PC-9 (cell line): ENCODE data around the gene CMTM5.

ENCODE experiments used
- EZH2 ChIP-seq: fragments of 200-600 bp; sonication (generic); IDR thresholded peaks from 2 replicates; pipeline ENCODE4 v1.8.0; 2017; ENCODE audit warnings: antibody characterized with exemption, low read depth
- TF ChIP-seq, protein P1 (sequence below): fragments of 200-600 bp; sonication (generic); conservative IDR thresholded peaks from 2 replicates; pipeline ENCODE4 v1.6.1; 2017; ENCODE audit warnings: mixed run types, antibody characterized with exemption, mild to moderate bottlenecking, moderate library complexity

GRCh38 chr14:23339506-23340268 is 37.2 kb upstream of the CMTM5 start:
- TF ChIP-seq, protein P1, sequence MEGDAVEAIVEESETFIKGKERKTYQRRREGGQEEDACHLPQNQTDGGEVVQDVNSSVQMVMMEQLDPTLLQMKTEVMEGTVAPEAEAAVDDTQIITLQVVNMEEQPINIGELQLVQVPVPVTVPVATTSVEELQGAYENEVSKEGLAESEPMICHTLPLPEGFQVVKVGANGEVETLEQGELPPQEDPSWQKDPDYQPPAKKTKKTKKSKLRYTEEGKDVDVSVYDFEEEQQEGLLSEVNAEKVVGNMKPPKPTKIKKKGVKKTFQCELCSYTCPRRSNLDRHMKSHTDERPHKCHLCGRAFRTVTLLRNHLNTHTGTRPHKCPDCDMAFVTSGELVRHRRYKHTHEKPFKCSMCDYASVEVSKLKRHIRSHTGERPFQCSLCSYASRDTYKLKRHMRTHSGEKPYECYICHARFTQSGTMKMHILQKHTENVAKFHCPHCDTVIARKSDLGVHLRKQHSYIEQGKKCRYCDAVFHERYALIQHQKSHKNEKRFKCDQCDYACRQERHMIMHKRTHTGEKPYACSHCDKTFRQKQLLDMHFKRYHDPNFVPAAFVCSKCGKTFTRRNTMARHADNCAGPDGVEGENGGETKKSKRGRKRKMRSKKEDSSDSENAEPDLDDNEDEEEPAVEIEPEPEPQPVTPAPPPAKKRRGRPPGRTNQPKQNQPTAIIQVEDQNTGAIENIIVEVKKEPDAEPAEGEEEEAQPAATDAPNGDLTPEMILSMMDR: no peak
- TF ChIP-seq EZH2: no peak
